GM06990 (cell line): ENCODE results near the gene MLF1.
A peak's percentile ranks its signal among the peaks of the same experiment; 100 is the strongest.
"Not testable (repeated sequence)": the region's sequence is repeated elsewhere in the genome, so short reads cannot be mapped to it uniquely, and the experiment has no call there.

Experiments used
- DNase-seq: peaks from one replicate; pipeline ENCODE4 v3.0.0-alpha.2; 2011; ENCODE audit not compliant: insufficient read length; ENCODE audit errors: extremely low read depth
- H3K27me3 ChIP-seq: replicated peaks from 2 replicates; pipeline ENCODE4 v1.6.0; 2011; ENCODE audit warnings: low read length; ENCODE audit not compliant: control insufficient read depth, insufficient read depth
- H3K36me3 ChIP-seq: 2 replicates; pipeline ENCODE4 v1.5.1; 2011; ENCODE audit warnings: low read length; ENCODE audit not compliant: control insufficient read depth, insufficient read depth
- H3K4me3 ChIP-seq: replicated peaks from 2 replicates; pipeline ENCODE4 v1.5.1; 2011; ENCODE audit warnings: low read depth, mild to moderate bottlenecking, control low read depth, low read length
- CTCF ChIP-seq: IDR thresholded peaks from 2 replicates; pipeline ENCODE4 v1.5.1; 2011; ENCODE audit warnings: low read length, control low read depth, mild to moderate bottlenecking, inconsistent platforms; ENCODE audit not compliant: insufficient read depth, poor library complexity, severe bottlenecking

MLF1 gene

GRCh38 chr3:158535918-158536317 is 35.1 kb upstream of the MLF1 start:
- no peak for DNase-seq
- Histone ChIP-seq H3K4me3 (no peak overlapping the region), H3K36me3 (no peaks in the 10 kb centered on the region), H3K27me3 (no peaks in the 10 kb centered on the region)
- TF ChIP-seq CTCF = no peak

GRCh38 chr3:158539414-158540014 is 31.5 kb upstream of the MLF1 start:
- H3K36me3 ChIP-seq = no peaks in the 10 kb centered on the region
- TF ChIP-seq CTCF = peak; percentile 57
- peak; percentile 10 for DNase-seq
- H3K27me3 ChIP-seq = no peaks in the 10 kb centered on the region
- no peak overlapping the region for H3K4me3 ChIP-seq

GRCh38 chr3:158540066-158540465 is 30.9 kb upstream of the MLF1 start:
- no peak for DNase-seq
- Histone ChIP-seq H3K36me3 (no peaks in the 10 kb centered on the region), H3K4me3 (no peak overlapping the region), H3K27me3 (no peaks in the 10 kb centered on the region)
- no peak for TF ChIP-seq CTCF

- Histone ChIP-seq H3K36me3 (no peaks in the 10 kb centered on the region), H3K4me3 (no peak overlapping the region), H3K27me3 (no peaks in the 10 kb centered on the region)
- DNase-seq = no peak
- no peak for TF ChIP-seq CTCF
These were observed 22.3 kb upstream of the MLF1 start for GRCh38 chr3:158548691-158549090.

- DNase-seq, H3K4me3 ChIP-seq, H3K36me3 ChIP-seq, H3K27me3 ChIP-seq: not testable (repeated sequence)
These were observed 21.1 kb upstream of the MLF1 start for GRCh38 chr3:158549938-158550337.

- Histone ChIP-seq H3K27me3 (no peaks in the 10 kb centered on the region), H3K36me3 (no peaks in the 10 kb centered on the region), H3K4me3 (no peak overlapping the region)
- TF ChIP-seq CTCF = no peak
- DNase-seq = no peak
These were observed 18.9 kb upstream of the MLF1 start for GRCh38 chr3:158552124-158552523.
